ENCODE measurements around the gene PRKN.

PRKN gene

DNA sequence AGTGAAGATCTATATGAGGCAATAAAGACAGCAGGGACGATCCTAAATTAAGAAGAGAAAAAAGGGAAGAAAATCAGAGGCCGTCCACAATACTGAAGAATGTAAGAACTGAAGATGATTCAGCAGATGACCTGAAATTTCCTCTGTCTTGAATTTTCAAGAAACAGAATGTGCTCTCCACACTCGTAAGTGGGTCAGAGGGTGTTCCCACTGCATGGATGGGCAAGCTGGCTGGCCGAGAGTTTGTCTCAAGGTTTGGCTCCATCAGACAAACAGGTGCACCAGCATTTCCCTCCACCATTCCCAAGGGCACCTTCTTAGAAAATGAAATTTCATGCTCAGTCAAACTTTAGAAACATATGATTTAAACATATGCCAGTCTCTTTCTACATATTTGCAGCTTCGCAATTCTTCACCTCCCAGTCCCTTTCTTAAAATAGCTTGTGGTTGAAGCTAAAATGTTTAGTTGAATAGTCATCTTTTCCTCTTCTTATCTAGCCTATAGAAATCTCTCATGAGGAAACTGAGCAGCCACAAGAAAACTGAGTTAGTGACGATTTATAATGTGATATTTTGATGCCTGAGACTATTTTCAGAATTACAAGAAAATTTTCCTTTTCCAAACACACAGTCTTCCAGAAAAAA, 576.4 kb downstream of the PRKN start:
- DNase-seq (ENCODE audit: low read depth in 2 of 3, low spot score in 1 of 3), result no peak

DNA sequence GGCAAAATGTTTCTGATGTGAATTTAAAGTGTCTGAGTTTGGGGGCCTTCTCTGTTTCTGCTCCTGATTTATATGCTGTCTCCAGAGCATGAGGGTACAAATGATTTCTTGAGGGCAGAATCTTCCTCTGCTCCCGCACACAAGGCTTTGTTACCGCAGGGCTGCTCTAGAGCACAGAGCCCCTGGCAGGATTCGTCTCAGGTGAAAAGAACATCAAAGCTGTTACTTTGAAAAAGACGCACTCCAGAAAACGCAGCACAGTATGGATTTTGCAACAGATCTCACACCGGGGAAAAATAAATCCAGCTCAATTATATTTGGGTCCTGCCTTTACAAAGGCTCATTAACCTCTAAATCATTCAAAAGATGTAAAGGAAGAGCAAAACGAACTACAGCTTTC, 577.3 kb downstream of the PRKN start:
- no peak for DNase-seq (ENCODE audit: low read depth in 2 of 3, low spot score in 1 of 3)

DNA sequence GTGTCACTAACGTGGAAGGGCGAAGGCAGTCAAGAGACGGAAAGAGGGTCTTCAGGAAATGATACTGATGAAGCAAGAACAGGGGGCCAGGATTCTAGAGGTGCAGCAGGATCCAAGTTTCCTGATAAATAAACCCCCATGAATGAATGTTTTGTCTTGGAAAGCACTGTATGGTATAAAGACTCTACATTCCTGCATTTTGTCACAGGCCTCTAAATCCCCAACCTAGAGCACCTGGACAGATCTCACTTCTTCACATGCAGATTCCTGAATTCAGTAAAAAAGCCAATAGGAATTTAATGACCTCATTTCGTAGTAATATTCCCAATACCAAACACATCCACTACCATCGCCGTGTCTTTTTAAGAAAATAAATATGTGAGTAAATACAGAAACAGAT, 577.8 kb downstream of the PRKN start:
- no peak for DNase-seq (ENCODE audit: low read depth in 2 of 3, low spot score in 1 of 3)

DNA sequence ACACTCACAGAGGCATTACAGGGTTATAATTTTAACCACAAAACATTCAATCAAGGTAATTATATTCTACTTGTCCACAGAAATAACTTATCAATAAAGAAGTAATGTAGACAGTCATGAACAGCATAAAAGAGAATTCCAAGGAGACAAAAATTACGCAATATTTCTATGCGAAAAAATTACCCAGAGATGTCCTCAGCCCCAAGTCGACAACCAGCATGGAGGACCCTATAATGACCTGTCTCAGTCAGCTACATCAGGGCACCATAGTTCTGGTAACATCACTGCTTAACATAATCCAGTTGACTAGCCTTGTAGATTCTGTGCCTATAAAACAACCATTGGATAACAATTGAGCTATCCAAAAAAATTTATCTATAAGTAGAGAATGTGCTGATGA, 579.8 kb downstream of the PRKN start:
- DNase-seq (ENCODE audit: low read depth in 2 of 3, low spot score in 1 of 3), result no peak

DNA sequence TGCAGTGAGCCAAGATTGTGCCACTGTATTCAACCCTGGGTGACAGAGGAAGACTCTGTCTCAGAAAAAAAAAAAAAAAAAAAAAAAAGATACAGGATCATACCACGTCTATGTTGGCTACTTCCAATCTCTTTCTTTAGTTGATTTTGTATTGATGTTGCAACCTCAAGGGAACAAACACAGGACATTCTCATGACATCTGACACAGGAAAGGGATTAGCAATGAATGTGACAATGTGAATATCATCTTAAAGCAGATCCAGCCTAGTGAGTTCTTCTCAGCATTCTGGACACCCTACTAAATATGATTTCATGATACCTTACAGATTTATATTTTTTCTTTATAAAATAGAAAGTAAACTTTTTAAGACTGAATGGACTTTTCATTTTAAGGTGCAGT, 580.3 kb downstream of the PRKN start:
- no peak for DNase-seq (ENCODE audit: low read depth in 2 of 3, low spot score in 1 of 3)

DNA sequence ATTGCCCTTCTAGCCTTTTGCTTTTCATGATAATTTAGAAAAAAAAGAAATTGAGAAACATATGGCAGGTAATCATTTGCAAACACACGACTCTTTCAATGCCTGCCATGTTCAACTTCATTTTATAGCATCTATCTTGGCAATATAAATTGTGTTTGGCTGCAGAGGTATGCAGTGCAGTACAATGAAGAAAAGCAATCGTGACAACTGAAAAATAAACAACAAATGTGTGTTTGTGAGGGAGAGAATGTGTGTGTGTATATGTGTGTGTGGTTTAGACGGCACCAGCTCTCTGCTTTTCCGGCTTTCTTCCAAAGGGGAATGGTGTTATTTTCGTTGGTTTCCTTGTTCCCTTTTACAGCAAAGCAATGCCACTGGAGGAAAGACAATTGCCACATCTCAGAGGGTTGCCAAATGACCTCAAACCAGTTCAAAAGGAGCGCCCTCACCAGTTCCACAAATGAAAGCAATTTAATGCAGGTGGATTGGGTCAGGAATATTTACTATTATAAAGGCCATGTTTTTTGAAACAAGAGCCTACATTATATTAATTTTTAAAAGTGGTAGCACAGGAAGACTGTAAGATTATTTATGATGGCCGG, 587.2 kb downstream of the PRKN start:
- no peak for DNase-seq (ENCODE audit: low read depth in 2 of 3, low spot score in 1 of 3)

DNA sequence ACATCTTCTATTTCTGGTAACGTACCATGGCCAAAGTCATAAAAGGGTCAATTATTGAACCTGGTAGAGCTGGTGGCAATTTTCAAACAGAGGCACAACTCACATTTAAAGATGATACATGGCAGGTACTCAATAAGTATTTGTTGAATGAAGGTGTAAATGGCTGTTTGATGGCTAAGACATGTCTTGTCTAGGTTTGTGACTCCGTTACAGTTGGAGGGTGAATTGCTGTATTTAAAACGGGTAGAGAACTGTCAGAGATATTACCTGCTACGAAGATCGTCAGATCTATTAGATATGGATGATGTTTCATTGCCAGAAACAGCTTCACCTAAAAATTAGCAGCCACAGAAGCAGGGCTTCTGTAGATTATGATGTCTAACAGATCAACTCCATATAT, 601.9 kb downstream of the PRKN start:
- DNase-seq (ENCODE audit: low read depth in 2 of 3, low spot score in 1 of 3), result no peak

DNA sequence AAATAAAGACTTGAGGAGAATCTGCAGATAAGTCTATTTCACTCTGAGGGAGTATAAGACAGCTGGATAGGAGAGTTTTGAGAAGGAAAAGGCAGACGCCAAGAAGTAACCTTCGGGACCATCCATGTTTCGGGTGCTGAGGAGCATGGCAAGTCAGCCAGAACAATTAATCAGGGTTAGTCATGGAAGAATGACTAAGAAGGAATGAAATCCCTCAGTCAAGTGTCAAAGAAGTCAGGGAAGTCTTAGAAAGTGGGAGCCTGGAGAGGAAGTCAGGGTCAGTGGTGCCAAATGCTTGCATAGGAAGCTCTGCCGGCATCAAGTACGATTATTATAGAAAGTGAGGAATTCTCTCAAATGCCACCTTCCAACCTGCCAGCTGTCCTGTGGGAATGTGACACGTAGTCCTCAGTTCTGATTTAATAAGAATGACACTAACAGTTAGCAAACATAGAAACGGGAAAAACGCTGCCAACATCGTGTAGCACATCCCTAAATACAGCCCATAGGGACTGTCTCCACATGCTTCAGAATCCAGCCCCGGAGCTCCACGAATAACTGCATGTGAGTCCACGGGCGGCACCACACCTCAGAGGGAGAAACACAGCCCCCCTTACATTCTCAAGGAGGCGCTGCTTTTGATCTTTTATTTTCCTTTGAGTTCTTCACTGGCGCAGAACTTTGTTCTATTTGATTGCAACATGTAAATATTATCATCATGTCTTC, 602.7 kb downstream of the PRKN start:
- no peak for DNase-seq (ENCODE audit: low read depth in 2 of 3, low spot score in 1 of 3)

DNA sequence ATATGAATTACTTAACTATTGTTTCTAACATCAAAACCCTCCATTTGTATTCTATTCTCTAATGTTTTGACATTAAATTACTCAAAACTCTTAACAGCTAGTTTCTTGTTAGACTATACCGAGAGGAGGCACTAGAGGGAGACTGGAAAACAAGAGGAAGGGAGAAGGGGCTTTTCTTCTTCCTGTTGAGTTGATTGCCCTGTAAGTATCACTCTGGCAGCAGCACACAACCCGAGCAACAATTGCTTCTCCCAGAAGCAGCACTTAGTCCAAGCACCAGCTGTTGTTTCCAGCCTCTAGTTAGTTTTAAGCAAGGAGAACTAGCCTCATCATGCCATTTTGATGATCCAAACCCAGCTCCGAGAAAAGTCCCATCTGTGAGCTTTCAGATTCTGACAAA, 603.8 kb downstream of the PRKN start:
- DNase-seq (ENCODE audit: low read depth in 2 of 3, low spot score in 1 of 3), result no peak

DNA sequence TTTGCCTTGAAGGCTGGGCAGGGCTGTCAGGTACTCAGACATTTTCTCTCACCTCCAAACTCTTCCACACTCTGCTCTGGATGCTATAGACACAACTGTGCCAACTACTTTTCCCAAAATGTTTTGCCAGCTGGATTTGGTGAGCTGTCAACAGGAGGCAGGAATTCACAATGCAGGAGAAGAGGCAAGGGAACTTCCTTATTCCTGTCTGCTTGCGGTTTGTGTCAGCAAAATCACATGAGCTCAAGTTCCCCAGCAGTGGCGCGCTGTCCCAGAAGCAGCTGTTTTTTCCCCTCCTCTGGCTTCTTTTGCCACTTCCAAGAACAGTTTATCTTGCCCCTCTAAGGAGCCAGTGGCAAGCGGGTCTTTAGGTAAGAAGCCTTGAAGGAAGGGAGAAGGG, 608.2 kb downstream of the PRKN start:
- no peak for DNase-seq (ENCODE audit: low read depth in 2 of 3, low spot score in 1 of 3)

DNA sequence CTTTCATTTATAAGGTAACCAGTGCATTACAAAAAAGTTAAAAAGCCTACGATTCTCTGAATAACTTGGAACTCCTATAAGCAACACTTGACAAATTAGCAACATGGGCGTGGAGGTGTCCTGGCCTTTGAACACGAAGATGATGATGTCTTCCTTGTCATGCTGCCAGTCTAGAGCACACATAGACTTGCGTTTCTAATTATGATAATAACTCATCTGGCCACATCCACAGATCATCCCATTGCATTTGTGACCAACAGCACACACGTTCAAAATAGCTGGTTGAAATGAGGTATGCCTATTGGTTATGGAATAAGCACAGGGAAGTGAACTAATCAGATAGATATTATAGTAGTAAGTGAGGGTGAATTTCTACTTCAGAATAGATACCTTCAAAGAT, 608.9 kb downstream of the PRKN start:
- no peak for DNase-seq (ENCODE audit: low read depth in 2 of 3, low spot score in 1 of 3)

DNA sequence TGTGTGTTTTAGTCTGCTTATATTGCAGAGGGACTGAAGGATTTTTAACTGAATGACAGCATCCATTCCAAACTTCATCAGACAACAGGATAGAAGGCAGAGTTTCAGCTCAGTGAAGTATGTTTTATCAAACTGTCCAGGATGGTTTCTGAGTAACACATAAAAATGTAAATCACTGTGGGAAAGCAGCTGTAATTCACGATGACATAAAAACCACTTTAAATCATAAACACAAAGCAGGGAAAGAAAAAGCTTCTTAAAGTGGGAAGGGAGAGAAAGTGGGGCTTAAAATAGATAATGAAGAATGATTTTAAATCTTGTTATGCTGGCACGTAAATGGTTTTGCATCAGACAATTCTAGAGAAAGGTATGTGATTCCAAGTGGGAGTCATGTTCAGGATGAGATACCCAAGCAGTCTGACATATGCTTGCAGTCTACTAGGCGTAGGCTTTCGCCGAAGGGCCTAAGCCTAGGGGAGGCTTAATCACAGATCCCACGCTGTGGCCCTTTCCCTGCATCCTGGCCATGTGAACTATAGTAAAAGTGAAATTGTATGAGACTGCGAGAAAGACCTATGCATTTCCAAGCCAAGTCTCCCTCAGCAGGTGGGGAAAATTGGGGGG, 610.6 kb downstream of the PRKN start:
- DNase-seq (ENCODE audit: low read depth in 2 of 3, low spot score in 1 of 3), result no peak

DNA sequence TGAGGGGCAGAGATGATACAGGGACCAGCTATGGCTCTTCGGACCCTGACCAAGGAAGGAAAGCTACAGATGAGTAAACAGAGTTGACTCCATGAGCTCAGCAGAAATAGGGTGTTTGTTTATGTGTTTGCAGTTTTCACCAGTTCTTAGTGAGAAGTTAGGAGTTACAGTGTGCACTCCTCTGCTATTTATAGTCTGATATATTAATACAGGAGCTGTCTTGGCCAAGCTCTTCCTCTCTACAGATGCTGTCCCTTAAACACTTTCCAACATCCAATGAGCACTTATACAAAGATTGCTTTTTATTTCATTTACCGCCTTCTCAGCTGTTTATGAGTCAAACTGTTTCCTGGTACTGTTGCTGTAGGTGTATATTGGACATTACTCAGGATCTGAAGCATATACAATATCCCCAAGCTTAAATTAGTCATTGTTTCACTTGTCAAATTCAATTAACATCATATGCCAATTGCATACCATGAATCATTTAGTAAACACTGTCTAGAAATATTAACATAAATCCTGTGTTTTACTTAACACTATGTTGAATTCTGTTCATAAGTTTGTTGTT, 618.0 kb downstream of the PRKN start:
- DNase-seq (ENCODE audit: low read depth in 2 of 3, low spot score in 1 of 3), result no peak

DNA sequence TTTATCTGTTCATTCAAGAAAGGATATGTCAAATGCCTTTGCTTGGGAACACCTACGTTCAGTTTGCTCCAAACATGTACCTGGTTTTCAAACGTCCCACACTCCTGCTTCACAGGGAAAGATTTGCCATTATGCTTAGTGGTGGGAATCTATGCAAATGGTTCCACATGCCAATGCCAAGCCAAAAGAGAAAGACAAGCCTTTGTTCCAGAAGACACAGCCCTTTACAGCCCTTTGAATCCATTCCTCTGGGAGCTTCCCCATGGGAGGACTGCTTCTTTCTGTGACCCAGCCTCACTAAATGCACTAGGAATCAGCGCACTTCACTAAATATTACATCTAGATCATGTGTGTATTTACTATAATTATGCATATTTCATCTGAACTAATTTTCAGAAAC, 619.5 kb downstream of the PRKN start:
- no peak for DNase-seq (ENCODE audit: low read depth in 2 of 3, low spot score in 1 of 3)

DNA sequence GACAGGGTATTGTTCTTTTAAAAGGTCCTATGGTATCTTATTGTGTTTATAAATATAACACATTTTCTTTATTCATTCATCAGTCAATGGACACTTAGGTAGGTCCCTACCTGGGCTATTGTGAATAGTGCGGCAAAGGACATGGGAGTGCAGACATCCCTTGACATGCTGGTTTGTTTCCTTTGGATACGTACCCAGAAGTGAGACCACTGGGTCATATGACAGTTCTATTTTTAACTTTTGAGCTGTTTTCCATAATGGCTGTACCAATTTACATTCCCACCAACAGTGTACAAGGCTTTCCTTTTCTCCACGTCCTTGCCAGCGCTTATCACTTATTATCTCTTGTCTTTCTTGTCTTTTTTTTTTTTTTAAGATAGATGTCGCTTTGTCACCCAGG, 627.5 kb downstream of the PRKN start:
- DNase-seq (ENCODE audit: low read depth in 2 of 3, low spot score in 1 of 3), result no peak

DNA sequence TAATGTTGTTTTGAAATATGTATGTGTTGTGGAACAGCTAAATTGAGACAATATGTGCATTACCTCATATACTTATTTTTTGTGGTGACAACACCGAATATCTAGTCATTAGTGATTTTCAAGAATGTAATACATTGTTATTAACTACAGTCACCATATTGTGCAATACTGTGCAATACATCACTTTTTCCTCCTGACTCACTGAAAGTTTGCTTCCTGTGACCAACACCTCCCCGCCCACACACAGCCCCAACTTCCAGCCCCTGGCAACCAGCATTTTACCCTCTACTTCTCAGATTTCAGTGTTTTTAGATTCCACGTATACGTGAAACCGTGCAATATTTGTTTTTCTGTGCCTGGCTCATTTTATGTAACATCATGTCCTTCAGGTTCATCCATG, 627.9 kb downstream of the PRKN start:
- DNase-seq (ENCODE audit: low read depth in 2 of 3, low spot score in 1 of 3), result peak; percentile 24 to 34 (median 28)

DNA sequence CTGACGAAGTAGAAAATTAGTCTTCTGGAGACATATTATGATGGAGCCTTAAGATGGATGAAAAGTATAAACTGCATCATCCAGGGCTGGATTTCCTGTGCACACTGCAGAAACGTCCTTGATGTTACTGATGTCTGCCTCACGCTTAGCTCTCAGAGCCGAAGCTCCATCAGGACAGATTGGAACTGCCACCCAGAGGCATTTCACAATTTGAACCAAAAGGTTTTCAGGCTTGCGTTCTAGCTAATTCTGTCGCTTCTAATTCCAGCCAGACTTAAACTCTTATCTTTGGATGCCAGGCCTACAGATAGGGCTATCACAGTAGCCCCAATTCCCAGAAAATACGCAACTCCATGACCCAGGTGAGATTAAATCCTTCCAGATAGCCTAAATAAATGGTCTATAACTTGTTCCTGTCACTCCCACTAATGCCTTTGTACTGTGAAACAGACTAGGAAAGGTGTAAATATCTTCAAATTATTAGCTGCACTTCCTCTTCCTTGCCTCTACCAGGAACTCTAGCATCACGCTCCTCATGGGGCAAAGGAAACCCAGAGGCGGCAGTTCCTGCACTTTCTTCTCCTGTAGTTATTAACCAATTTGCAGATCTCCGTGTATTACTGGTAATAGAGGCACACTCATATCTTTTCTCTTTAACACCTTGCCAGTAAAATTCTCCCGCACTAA, 634.6 kb downstream of the PRKN start:
- no peak for DNase-seq (ENCODE audit: low read depth in 2 of 3, low spot score in 1 of 3)

DNA sequence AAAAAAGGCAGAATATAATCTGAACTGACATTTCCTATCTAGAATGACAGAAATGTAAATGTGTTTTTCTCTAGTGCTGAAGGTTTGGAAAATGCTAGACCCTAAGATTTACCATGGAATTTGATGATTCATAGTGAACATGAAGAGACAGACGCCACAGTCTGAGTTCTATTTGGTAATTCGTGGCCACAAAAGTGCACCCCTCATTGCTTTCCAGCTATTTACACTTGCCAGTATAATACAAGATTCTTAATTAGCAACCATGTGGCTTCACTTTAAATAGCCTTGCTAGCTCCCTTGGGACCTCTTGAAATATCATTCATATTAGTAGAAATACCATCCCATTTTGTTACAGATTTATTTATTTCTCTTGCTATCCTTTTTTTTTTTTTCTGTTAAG, 636.8 kb downstream of the PRKN start:
- DNase-seq (ENCODE audit: low read depth in 2 of 3, low spot score in 1 of 3), result no peak

DNA sequence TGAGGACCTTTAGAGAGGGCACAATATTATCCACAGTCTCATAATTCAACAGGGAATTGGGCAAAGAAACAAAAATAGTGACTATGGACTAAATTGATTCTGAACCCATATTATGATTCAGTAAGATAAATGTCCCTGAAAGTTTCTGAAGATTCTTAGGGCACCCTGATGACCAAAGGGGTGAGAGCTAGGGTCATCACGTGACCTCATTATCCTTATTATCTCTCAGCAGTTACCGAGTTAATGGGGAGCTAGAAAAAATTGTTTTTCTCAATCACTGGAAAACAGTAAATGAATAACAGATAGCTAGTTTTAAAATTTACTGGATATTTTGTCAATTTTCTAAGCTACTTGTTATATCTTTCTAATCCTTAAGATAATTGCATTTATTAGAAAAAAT, 639.5 kb downstream of the PRKN start:
- no peak for DNase-seq (ENCODE audit: low read depth in 2 of 3, low spot score in 1 of 3)

DNA sequence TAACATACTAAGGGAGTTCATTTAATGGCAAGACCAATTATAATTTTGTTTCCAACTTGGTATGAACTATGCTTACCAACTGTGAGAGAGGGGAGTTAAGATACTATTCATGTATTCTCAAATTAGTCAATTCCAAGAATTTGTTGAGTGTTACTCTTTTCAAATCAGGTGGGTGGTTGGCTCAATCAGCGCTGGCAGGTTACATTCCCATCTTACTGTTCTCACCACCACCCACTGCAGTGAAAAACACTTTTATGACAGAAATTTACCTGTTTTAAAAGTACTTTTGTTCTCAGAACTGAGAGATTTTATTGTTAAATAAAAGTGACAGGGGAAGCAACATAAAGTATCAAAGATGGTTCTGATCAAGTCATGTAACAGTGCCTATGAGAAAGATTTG, 642.0 kb downstream of the PRKN start:
- no peak for DNase-seq (ENCODE audit: low read depth in 2 of 3, low spot score in 1 of 3)

DNA sequence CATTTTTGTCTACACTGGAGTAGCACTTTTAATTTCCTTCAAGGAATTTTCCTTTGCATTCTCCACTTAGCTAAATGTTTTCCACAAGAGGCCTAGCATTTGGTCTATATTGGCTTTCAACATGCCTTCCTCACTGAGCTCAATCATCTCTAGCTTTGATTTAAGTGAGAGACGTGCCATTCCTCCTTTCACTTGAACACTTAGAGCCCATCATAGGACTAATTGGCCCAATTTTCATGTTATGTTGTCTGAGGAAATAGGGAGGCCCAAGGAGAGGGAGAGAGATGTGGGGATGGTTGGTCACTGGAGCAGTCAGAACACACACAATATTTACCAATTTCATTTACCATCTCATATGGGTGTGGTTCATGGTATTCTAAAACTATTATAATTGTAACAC, 645.0 kb downstream of the PRKN start:
- DNase-seq (ENCODE audit: low read depth in 2 of 3, low spot score in 1 of 3), result no peak
